Measurements from ENCODE around the gene FGF14.

Gene FGF14

DNA sequence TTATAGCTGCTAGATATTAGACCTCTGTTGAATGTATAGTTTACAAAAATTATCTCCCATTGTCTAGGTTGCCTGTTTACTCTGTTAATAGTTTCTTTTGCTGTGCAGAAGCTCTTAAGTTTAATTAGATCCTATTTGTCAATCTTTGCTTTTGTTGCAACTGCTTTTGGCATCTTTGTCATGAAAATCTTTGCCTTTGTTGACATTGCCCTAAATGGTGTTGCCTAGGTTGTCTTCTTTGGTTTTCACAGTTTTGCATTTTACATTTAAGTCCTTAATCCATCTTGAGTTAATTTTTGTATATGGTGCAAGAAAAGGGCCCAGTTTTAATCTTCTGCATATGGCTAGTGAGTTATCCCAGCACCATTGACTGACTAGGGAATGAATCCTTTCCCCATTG, 618.3 kb downstream of the FGF14 start:
- H3K27ac ChIP-seq: no peak overlapping the region

GRCh38 chr13:101780211-101780610, 621.6 kb downstream of the FGF14 start:
- TF ChIP-seq ZFX (IDR thresholded peaks at IDR 0.05; ENCODE audit: borderline replicate concordance): no peak
- TF ChIP-seq CTCF (IDR thresholded peaks at IDR 0.05): no peak
- H3K27ac ChIP-seq: no peak overlapping the region

More for the DNA sequence above, 618.3 kb downstream of the FGF14 start:
- TF ChIP-seq ZFX (IDR thresholded peaks at IDR 0.05; ENCODE audit: borderline replicate concordance) (no peak), CTCF (IDR thresholded peaks at IDR 0.05) (no peak)

- TF ChIP-seq CTCF (IDR thresholded peaks at IDR 0.05) (no peak), ZFX (IDR thresholded peaks at IDR 0.05; ENCODE audit: borderline replicate concordance) (no peak)
- no peak overlapping the region for H3K27ac ChIP-seq
These were observed 622.7 kb downstream of the FGF14 start for GRCh38 chr13:101779147-101779546.

GRCh38 chr13:101775267-101775666, 626.6 kb downstream of the FGF14 start:
- no peak overlapping the region for H3K27ac ChIP-seq
- TF ChIP-seq CTCF (IDR thresholded peaks at IDR 0.05): no peak
- no peak for TF ChIP-seq ZFX (IDR thresholded peaks at IDR 0.05; ENCODE audit: borderline replicate concordance)

GRCh38 chr13:101774393-101774792, 627.5 kb downstream of the FGF14 start:
- no peak overlapping the region for H3K27ac ChIP-seq
- TF ChIP-seq CTCF (IDR thresholded peaks at IDR 0.05) (no peak), ZFX (IDR thresholded peaks at IDR 0.05; ENCODE audit: borderline replicate concordance) (no peak)

DNA sequence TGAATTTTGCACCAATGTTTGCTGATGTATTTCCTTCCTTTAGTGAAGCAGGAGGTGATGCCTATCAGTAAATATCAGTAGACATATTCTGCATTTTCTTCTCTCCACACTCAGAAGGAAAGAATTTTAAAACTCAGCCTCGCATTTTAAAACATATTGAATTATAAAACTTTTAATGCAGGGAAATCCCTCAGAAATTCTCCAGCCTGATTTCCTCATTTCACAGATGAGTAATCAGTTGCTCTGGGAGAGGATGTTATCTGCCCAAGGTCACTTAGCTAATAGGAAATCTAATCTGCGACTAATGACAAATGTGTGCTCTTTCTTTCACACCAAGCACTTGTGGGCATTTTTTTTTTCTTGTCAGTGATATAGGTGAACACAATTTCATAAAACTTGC, 628.8 kb downstream of the FGF14 start:
- no peak overlapping the region for H3K27ac ChIP-seq
- TF ChIP-seq ZFX (IDR thresholded peaks at IDR 0.05; ENCODE audit: borderline replicate concordance) (no peak), CTCF (IDR thresholded peaks at IDR 0.05) (no peak)

DNA sequence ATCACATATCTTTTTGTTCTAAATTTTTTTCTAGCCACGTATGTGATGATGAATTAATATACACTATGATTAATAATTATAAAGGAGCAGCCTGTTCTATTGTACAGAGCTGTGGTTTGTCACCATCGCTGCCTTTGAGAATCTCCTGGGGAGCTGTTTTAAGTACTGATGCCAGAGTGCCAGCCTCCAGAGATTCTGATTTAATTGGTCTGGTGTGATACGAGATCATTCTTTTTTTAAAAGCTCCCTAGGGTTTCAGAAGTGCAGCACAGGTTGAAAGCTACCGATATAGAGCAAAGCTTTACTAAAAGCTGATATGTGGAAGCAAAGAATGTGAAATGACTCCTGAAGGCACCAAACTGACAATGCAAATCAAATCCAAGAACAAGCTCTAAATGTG, 634.7 kb downstream of the FGF14 start:
- TF ChIP-seq CTCF (IDR thresholded peaks at IDR 0.05): no peak
- TF ChIP-seq ZFX (IDR thresholded peaks at IDR 0.05; ENCODE audit: borderline replicate concordance): no peak
- H3K27ac ChIP-seq: no peak overlapping the region

All from 22Rv1 (cell line).